ENCODE data around the gene SEZ6L2.

The SEZ6L2 gene

DNA sequence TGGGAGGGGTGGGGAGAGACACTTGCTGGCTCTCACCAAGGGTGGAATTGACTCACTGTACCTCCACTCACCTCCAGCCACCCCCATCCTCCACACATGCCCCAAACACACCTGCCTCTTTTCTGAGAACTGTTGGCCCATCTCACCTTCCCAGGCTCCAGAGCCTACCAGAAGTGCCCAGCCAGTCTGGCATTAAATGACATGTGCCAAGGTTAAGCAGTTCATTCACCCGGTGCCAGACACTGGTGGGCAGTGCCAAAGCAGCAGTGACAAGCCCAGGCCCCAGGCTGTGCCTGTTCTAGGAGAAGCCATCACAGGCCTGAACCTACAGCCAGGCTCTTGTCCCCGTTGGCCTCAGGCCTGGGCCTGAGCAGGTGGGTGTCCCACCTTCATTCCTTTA lies 67.9 kb downstream of the SEZ6L2 start:
- Histone ChIP-seq H3K36me3 (peaks cover 15% of the 10 kb centered on the region; the same call in 1 of the 2 replicates), H3K9me3 (no peaks in the 10 kb centered on the region), H3K27ac (no peak overlapping the region), H3K4me3 (no peak overlapping the region), H3K27me3 (no peaks in the 10 kb centered on the region), H3K9ac (no peak overlapping the region), H3K4me1 (no peaks in the 10 kb centered on the region), H4K20me1 (no peaks in the 10 kb centered on the region), H3K4me2 (no peak overlapping the region)
- TF ChIP-seq Cebpa-rat (IDR thresholded peaks at IDR 0.05) = no peak

DNA sequence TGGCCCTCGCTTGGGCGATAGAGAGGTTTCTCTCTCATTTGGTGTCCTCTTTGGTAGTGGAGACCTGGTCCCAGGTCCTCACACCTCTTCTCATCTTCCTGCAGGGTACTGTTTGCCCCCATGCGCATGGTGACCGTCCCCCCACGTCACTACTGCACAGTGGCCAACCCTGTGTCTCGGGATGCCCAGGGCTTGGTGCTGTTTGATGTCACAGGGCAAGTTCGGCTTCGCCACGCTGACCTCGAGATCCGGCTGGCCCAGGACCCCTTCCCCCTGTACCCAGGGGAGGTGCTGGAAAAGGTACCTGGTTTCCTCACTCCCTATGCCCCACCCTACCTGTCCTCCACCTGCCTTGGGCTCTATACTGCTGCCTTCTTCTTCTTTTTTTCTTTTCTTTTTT lies 68.6 kb downstream of the SEZ6L2 start:
- no peak overlapping the region for H3K4me2 ChIP-seq
- peaks cover 15% of the 10 kb centered on the region; the same call in 1 of the 2 replicates for H3K36me3 ChIP-seq
- peaks cover 3% of the 10 kb centered on the region for H3K4me1 ChIP-seq
- H3K9me3 ChIP-seq = no peaks in the 10 kb centered on the region
- TF ChIP-seq Cebpa-rat (IDR thresholded peaks at IDR 0.05) = no peak
- H3K4me3 ChIP-seq = no peak overlapping the region
- no peaks in the 10 kb centered on the region for H3K27me3 ChIP-seq
- H3K27ac ChIP-seq = no peak overlapping the region
- H3K9ac ChIP-seq = no peak overlapping the region
- H4K20me1 ChIP-seq = no peaks in the 10 kb centered on the region

DNA sequence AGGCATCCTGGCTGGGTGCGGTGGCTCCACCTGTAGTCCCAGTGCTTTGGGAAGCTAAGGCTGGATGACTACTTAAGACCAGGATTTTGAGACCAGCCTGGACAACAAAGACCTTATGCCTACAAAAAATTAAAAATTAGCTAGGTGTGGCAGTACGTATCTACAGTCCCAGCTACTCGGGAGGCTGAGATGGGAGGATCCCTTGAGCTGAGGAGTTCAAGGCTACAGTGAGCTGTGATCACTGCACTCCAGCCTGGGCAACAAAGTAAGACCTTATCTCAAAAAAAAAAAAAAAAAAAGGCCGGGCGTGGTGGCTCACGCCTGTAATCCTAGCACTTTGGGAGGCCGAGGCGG lies 73.0 kb downstream of the SEZ6L2 start:
- Histone ChIP-seq H3K4me1 (peaks cover 26% of the 10 kb centered on the region), H3K9ac (no peak overlapping the region), H3K4me3 (no peak overlapping the region), H3K4me2 (no peak overlapping the region), H3K27ac (no peak overlapping the region), H3K27me3 (no peaks in the 10 kb centered on the region), H3K36me3 (peaks cover 14% of the 10 kb centered on the region; the same call in 1 of the 2 replicates), H3K9me3 (no peaks in the 10 kb centered on the region), H4K20me1 (peaks cover 9% of the 10 kb centered on the region)
- TF ChIP-seq Cebpa-rat (IDR thresholded peaks at IDR 0.05) = no peak

DNA sequence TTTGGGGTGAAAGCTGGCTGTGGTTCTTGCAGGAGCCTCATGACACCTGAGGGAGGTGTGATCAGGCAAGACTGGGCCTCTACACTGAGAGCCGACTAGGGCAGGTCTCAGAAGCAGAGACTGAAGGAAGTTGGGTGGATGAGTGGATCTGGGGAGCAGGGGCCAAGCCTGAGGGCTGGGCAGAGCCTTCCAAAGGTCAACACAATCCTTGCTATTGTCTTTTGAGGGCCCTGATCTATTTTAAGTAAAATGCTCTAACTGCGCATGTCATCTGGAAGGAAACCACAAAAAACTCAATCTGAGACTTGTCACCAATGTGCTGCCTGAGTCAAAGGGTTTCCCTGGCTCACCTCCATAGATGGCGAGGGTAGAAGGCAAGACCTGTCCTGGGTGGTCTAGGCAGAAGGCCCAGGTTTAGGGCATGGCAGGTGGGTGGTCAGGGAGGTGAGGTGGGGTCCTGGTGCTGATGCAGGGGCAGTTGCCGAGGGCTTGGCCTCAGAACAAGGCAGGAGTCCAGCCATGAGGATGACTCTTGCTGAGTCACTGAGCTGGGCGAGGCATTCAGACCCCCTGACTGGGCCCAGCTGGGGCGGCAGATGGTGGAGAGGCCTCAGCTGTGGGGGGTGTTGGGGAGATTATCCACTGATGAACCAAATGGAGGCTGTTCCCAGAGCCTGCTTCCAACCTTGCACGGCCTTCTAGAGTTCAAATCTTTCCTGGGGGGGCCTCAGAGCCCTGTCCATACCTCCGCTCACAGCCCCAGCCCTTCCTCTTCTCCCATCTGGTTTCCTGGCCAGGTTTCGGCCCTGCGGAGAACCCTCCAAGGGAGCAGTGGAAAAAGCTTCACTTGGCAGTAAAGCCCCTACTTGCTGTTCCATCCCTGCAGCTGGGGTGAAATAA lies 74.0 kb downstream of the SEZ6L2 start:
- peaks cover 19% of the 10 kb centered on the region for H4K20me1 ChIP-seq
- no peak overlapping the region for H3K4me3 ChIP-seq

DNA sequence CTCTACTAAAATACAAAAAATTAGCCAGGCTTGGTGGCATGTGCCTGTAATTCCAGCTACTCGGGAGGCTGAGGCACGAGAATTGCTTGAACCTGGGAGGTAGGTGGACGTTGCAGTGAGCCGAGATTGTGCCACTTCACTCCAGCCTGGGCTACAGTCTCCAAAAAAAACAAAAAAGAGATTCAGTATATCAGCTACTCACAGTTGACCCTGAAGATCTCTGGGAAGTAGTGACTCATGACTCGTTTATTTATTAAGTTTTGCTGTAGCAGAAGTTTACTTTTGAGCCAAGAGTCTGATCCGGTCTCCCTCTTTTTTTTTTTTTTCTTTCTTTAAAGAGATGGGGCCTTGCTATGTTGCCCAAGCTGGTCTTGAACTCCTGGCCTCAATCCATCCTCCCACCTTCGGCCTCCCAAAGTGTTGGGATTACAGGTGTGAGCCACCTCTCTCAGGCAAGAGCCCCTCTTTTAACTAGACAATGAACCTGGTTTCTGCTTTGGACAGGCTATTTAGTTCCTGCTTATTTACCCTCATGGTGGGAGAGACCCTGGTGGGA lies 74.7 kb downstream of the SEZ6L2 start:
- H3K9ac ChIP-seq = no peak overlapping the region
- peaks cover 43% of the 10 kb centered on the region for H3K4me1 ChIP-seq
- no peaks in the 10 kb centered on the region for H3K9me3 ChIP-seq
- no peaks in the 10 kb centered on the region for H3K27me3 ChIP-seq
- H3K4me3 ChIP-seq = no peak overlapping the region
- TF ChIP-seq Cebpa-rat (IDR thresholded peaks at IDR 0.05) = no peak
- peaks cover 31% of the 10 kb centered on the region for H3K36me3 ChIP-seq
- H4K20me1 ChIP-seq = peaks cover 26% of the 10 kb centered on the region
- no peak overlapping the region for H3K27ac ChIP-seq
- peak overlapping the region; percentile 48 for H3K4me2 ChIP-seq

More for the DNA sequence above, 74.0 kb downstream of the SEZ6L2 start:
- no peak overlapping the region for H3K9ac ChIP-seq
- H3K27me3 ChIP-seq = no peaks in the 10 kb centered on the region
- peak overlapping the region; percentile 48 for H3K4me2 ChIP-seq
- peaks cover 24% of the 10 kb centered on the region for H3K36me3 ChIP-seq
- no peaks in the 10 kb centered on the region for H3K9me3 ChIP-seq
- H3K4me1 ChIP-seq = peaks cover 35% of the 10 kb centered on the region
- TF ChIP-seq Cebpa-rat (IDR thresholded peaks at IDR 0.05) = no peak
- H3K27ac ChIP-seq = no peak overlapping the region

DNA sequence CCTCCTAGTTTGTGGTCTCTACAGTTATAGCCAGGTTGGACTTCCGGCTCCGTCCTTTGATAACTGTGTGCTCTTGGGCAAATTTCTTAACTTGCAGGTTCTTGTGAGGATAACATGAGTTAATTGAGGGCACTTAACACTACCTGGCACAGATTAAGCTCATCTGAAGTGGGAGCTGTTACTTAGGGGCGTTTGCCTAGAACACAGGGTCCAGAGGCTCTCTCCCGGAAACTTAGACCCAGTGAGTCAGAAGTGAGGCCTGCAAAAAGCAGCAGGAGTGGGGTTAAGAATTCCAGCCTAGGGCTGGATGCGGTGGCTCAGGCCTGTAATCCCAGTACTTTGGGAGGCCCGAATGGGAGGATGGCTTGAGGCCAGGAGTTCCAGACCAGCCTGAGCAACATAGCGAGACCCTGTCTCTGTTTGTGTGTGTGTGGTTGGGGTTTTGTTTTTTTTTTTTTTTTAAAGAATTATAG lies 77.7 kb downstream of the SEZ6L2 start:
- Histone ChIP-seq H3K4me2 (peak overlapping the region; percentile 99), H3K4me1 (peaks cover 69% of the 10 kb centered on the region), H3K36me3 (peaks cover 52% of the 10 kb centered on the region), H3K27me3 (no peaks in the 10 kb centered on the region), H3K9ac (peak overlapping the region; percentile 98; the same call in 1 of the 2 replicates), H3K27ac (peak overlapping the region; percentile 53), H3K4me3 (no peak overlapping the region), H4K20me1 (peaks cover 51% of the 10 kb centered on the region), H3K9me3 (no peaks in the 10 kb centered on the region)
- TF ChIP-seq Cebpa-rat (IDR thresholded peaks at IDR 0.05) = no peak

Data from BLaER1 (cell line).